Natural killer cell (primary cell): Measurements from ENCODE around the gene ISL2. TPM values are rescaled to one million over a fixed set of nuclear protein-coding genes. Genes with fewer than 3 reads are reported as not detected.

Experiments used
- ATAC-seq, 3 donors: fragments of 150-1000 bp in 2 of 3; fragments of 200-7000 bp in 1 of 3; cut with Tn5 transposase; 1 replicate in 1 of 3; 2 replicates in 2 of 3; pipeline ENCODE4 v1.10.0; 2021; ENCODE audit warnings: mild to moderate bottlenecking in 2 of 3, moderate library complexity in 2 of 3
- DNase-seq, 2 donors: peaks; one replicate each; pipeline versions ENCODE4 v3.0.0 to v3.0.0-alpha.2; 2013 to 2021; ENCODE audit warnings: mixed read lengths in 1 of 2
- H3K27ac ChIP-seq: one replicate; pipeline ENCODE4 v1.5.1; 2013; ENCODE audit warnings: mild to moderate bottlenecking, low read length
- H3K27me3 ChIP-seq: one replicate; pipeline ENCODE4 v1.6.1; 2013; ENCODE audit warnings: low read length; ENCODE audit not compliant: control insufficient read depth, insufficient read depth
- H3K36me3 ChIP-seq: one replicate; pipeline ENCODE4 v1.6.1; 2013; ENCODE audit warnings: low read length; ENCODE audit not compliant: control insufficient read depth, insufficient read depth
- H3K4me1 ChIP-seq: one replicate; pipeline ENCODE4 v1.6.1; 2013; ENCODE audit warnings: low read length; ENCODE audit not compliant: control insufficient read depth, insufficient read depth
- H3K4me3 ChIP-seq: one replicate; pipeline ENCODE4 v1.5.1; 2013; ENCODE audit warnings: low read length
- H3K9me3 ChIP-seq: one replicate; pipeline ENCODE4 v1.6.1; 2013; ENCODE audit warnings: low read length; ENCODE audit not compliant: control insufficient read depth, insufficient read depth
- H3K27ac Mint-ChIP-seq, 2 donors: one replicate each; pipeline ENCODE4 v1.8.0; 2022; ENCODE audit warnings: mild to moderate bottlenecking in 2 of 2, mixed read lengths in 2 of 2, moderate library complexity in 1 of 2
- H3K27me3 Mint-ChIP-seq, 2 donors: one replicate each; pipeline ENCODE4 v1.8.0; 2022; ENCODE audit warnings: low read depth in 2 of 2, mixed read lengths in 2 of 2
- H3K36me3 Mint-ChIP-seq: one replicate; pipeline ENCODE4 v1.8.0; 2022; ENCODE audit warnings: mixed read lengths
- H3K4me1 Mint-ChIP-seq, 2 donors: one replicate each; pipeline ENCODE4 v1.8.0; 2022; ENCODE audit warnings: mixed read lengths in 2 of 2
- H3K4me3 Mint-ChIP-seq: one replicate; pipeline ENCODE4 v1.8.0; 2022; ENCODE audit warnings: mild to moderate bottlenecking, moderate library complexity, mixed read lengths
- H3K9me3 Mint-ChIP-seq, 2 donors: one replicate each; pipeline ENCODE4 v1.8.0; 2022; ENCODE audit warnings: mixed read lengths in 2 of 2
- WGBS: methylation state at CpG from one replicate; pipeline ENCODE4 v1.1.7; 2013; ENCODE audit warnings: missing lambda C conversion rate; ENCODE audit not compliant: insufficient coverage; 5-methylcytosine and 5-hydroxymethylcytosine counted together
- intact Hi-C: fragments of 100-400 bp; cut with micrococcal nuclease; formaldehyde crosslinking; loops from one replicate; pipeline ENCODE4 v1.14.2; 2022
- total RNA-seq, 4 donors: library from RNA; stranded (reverse); fragments of 120-200 nt in 1 of 4; gene quantifications; one replicate each; pipeline versions ENCODE4 v1.2.3 to v1.2.4, GENCODE V29; 2013 to 2022
- TF ChIP-seq, protein P1 (sequence below): fragments of 200-600 bp; IDR thresholded peaks from one replicate; pipeline ENCODE4 v1.8.0; 2022; ENCODE audit warnings: antibody characterized with exemption

ISL2 gene
- total RNA-seq, 3 donors from 2014 or later (not counting 1 experiment from before 2014, with no cell fraction given): not detected

DNA sequence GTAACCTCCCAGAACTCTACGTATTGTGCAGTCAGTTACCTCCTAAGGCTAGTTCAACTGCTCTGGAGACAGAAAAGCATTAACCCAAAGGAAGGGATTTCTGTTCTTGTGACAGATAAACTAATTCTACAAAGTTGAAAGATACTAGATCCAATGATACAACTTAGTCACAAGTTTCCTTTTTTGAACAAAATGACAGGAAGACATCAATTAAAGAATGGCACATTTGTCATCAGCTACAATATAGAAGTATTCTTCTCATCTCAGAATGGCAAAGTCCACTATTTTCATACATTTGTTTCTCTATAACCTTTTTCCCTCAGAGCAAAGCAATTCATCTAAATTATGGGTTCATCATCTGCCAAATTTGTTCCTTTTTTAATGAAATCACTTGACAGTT lies 43.7 kb downstream of the ISL2 start:
- no peaks in the 10 kb centered on the region for H3K9me3 ChIP-seq
- H3K36me3 ChIP-seq: peaks cover 2% of the 10 kb centered on the region
- ATAC-seq (no peak), DNase-seq (no peak)
- WGBS: 91% methylated on average over 1 of the region's 1 CpG
- no peaks in the 10 kb centered on the region for H3K27me3 Mint-ChIP-seq
- TF ChIP-seq, protein P1, sequence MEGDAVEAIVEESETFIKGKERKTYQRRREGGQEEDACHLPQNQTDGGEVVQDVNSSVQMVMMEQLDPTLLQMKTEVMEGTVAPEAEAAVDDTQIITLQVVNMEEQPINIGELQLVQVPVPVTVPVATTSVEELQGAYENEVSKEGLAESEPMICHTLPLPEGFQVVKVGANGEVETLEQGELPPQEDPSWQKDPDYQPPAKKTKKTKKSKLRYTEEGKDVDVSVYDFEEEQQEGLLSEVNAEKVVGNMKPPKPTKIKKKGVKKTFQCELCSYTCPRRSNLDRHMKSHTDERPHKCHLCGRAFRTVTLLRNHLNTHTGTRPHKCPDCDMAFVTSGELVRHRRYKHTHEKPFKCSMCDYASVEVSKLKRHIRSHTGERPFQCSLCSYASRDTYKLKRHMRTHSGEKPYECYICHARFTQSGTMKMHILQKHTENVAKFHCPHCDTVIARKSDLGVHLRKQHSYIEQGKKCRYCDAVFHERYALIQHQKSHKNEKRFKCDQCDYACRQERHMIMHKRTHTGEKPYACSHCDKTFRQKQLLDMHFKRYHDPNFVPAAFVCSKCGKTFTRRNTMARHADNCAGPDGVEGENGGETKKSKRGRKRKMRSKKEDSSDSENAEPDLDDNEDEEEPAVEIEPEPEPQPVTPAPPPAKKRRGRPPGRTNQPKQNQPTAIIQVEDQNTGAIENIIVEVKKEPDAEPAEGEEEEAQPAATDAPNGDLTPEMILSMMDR: no peak
- no peaks in the 10 kb centered on the region for H3K9me3 Mint-ChIP-seq
- no peak overlapping the region for H3K4me3 ChIP-seq
- intact Hi-C loops: no loop called here
- no peaks in the 10 kb centered on the region for H3K27me3 ChIP-seq
- H3K36me3 Mint-ChIP-seq: no peaks in the 10 kb centered on the region
- H3K27ac ChIP-seq: no peak overlapping the region
- no peaks in the 10 kb centered on the region for H3K4me1 Mint-ChIP-seq
- H3K4me3 Mint-ChIP-seq: no peak overlapping the region
- no peaks in the 10 kb centered on the region for H3K4me1 ChIP-seq
- no peak overlapping the region for H3K27ac Mint-ChIP-seq

DNA sequence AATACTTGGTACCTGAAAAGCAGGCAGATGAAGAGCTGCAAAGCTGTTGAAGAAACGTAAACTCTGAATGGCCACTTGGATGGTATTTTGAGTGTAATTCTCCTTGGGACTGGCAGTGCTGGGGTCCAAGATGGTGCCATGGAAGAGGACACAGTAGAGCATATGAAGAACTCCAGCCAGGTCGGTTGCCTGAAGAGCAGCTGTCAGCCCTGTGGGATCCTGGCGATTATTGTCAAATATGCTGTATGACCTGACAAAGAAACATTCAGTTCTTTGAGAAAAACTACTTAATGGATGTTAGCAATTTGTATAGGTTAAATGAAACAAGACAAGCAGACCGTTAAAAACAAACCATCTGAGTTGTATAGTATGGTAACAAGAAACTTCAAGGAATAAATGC lies 44.8 kb downstream of the ISL2 start:
- no peak overlapping the region for H3K4me3 ChIP-seq
- H3K9me3 ChIP-seq: no peaks in the 10 kb centered on the region
- no peaks in the 10 kb centered on the region for H3K4me1 ChIP-seq
- H3K4me1 Mint-ChIP-seq: no peaks in the 10 kb centered on the region
- TF ChIP-seq, protein P1: no peak
- no peak overlapping the region for H3K4me3 Mint-ChIP-seq
- intact Hi-C loops: no loop called here
- H3K27ac Mint-ChIP-seq: no peak overlapping the region
- ATAC-seq: no peak
- 100% methylated on average over 3 of the region's 4 CpGs for WGBS
- no peaks in the 10 kb centered on the region for H3K9me3 Mint-ChIP-seq
- no peaks in the 10 kb centered on the region for H3K27me3 ChIP-seq
- DNase-seq: no peak
- peaks cover 2% of the 10 kb centered on the region for H3K36me3 ChIP-seq
- no peak overlapping the region for H3K27ac ChIP-seq
- no peaks in the 10 kb centered on the region for H3K27me3 Mint-ChIP-seq
- no peaks in the 10 kb centered on the region for H3K36me3 Mint-ChIP-seq

DNA sequence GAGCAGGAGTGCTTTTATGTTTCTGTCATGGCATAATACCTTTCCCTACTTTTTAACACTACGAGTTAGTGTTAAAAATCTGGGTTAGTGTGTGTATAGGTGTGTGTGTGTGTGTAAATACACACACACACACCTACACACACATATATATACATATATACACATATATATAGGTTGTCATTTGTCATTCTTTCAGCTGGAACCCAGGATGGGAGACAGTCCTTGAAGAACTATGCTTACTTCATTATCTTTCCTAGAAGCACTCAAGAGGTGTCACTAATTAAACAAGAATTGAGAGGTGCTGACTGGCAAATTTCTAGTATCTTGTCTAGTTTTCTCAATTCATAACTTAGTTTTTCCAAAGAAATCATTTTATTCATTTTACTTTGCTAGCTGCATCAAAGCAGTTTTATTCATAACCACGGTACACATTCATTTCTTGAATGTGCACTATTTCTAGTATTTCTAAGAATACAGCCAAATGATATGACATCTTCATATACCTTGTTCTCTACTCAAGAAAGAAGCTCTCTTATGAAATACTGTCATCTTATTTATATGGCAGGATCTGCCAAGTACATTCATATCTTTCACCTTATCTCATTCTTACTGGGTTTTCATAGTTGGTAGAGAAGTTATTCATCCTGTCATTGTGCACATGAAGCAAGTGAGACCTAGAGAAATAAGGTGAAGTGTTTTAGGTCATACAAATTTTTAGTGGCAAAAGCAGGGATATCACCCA lies 46.6 kb downstream of the ISL2 start:
- Mint-ChIP-seq H3K36me3 (no peaks in the 10 kb centered on the region), H3K27ac (no peak overlapping the region), H3K4me3 (no peak overlapping the region), H3K9me3 (no peaks in the 10 kb centered on the region), H3K4me1 (no peaks in the 10 kb centered on the region), H3K27me3 (no peaks in the 10 kb centered on the region)
- Histone ChIP-seq H3K9me3 (no peaks in the 10 kb centered on the region), H3K27me3 (no peaks in the 10 kb centered on the region), H3K4me3 (no peak overlapping the region), H3K36me3 (peaks cover 2% of the 10 kb centered on the region), H3K27ac (no peak overlapping the region), H3K4me1 (no peaks in the 10 kb centered on the region)
- ATAC-seq (no peak), DNase-seq (no peak)
- intact Hi-C loops: no loop called here
- WGBS: 100% methylated on average over 1 of the region's 2 CpGs
- TF ChIP-seq, protein P1: no peak

DNA sequence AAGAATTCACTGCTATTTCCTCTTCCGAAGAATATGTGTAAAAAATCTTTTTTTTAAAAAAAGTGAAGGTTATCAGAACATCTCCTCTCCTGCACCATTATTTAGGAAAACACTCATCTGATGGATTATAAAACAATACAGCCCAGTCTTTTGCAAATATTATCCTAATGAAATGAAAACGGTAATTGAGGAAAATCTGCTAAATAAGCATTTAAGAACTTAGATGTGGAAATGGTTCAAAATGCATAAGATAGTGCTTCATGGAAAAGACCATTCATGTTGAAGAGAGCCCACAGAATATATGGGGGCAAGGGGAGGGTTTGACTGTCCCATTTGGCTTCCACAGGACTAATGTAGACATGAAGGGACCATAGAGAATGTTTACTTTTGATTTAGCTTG lies 47.8 kb downstream of the ISL2 start:
- intact Hi-C loops: no loop called here
- TF ChIP-seq, protein P1: no peak
- H3K27me3 ChIP-seq: no peaks in the 10 kb centered on the region
- ATAC-seq (no peak), DNase-seq (no peak)
- Mint-ChIP-seq H3K27ac (no peak overlapping the region), H3K36me3 (no peaks in the 10 kb centered on the region), H3K9me3 (no peaks in the 10 kb centered on the region), H3K4me3 (no peak overlapping the region), H3K4me1 (no peaks in the 10 kb centered on the region), H3K27me3 (no peaks in the 10 kb centered on the region)
- WGBS: 93% methylated on average over 1 of the region's 2 CpGs
- H3K36me3 ChIP-seq: peaks cover 2% of the 10 kb centered on the region
- H3K27ac ChIP-seq: no peak overlapping the region
- no peak overlapping the region for H3K4me3 ChIP-seq
- H3K9me3 ChIP-seq: no peaks in the 10 kb centered on the region
- no peaks in the 10 kb centered on the region for H3K4me1 ChIP-seq
